Activated CD8-positive, alpha-beta memory T cell treated with anti-CD3 and anti-CD28 coated beads, Interleukin-2, amount 50 U/mL, for 1 hour (primary cell): ENCODE results near the gene GPR158.

Experiments
- DNase-seq: peaks from one replicate; pipeline ENCODE4 v3.0.0-alpha.2; 2020; ENCODE audit errors: extremely low read depth

GPR158 gene

DNA sequence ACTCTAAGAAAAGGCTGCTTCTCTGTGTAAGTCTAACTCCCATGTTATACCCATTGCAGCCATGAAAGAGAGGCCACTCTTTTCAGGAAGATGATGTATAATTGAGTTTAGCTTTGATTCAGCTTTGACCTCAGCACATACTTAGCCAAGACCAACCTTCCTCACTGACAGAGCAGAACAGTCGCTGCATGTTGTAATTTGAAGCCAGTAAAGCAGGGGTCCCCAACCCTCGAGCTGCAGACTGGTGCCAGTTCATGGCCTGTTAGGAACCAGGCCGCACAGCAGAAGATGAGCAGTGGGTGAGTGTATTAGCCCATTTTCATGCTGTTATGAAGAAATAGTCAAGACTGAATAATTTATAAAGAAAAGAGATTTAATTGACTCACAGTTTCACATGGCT, 223.9 kb downstream of the GPR158 start:
- no peak for DNase-seq

DNA sequence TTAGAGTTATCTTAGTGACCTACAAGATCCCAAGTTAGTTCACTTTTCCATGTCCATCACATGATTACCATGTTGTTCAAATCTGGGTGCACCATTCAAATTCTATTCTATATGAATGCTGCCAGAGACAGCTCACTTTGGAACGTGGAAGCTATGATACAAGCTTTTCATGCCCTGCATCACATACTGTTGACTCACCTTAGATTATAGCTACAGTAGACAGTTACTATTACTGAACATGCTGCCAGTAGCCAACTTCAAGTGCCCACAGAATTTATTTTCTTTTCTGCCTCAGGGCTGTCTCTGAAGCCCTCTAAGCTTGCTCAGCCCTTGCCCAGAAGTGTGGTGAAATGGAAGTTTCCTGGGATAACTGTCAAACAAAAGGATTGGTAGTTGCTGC, 231.1 kb downstream of the GPR158 start:
- DNase-seq = no peak

DNA sequence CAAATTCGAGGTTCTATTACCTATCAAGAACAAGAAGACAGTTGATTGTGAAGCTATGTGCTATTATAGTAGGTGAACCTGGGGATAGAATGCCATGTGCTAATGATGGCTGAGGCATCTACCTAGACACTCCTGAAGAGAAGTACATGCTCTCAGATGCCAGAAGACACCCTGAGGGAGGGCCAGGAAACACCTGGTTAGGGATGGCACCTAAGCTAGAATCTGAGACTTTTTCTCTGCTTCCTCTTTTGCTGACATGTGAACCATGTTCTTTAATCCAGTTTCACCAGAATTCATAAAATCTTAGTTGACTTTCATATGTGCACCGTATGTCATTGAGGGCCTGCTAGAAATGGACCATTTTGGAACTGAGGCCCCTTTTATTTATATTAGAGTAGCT, 242.8 kb downstream of the GPR158 start:
- no peak for DNase-seq

DNA sequence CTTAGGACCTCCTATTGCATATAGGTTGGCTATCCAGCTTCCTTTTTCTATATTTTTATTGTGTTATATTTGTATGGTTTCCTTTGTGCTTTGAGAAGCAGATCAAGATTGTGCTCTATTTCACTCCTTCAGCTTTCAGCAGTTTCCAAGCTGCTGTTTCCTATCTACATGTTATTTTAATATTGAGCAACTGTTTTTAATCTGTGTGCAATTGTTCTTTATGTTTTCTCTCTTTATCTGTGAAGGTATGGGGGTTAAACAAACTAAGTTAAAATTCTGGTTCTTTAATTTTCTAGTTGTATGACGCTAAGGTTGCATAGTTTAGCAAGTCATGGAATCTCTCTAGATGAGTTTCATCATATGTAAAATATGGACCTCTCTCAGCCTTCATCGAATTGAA, 251.0 kb downstream of the GPR158 start:
- no peak for DNase-seq

DNA sequence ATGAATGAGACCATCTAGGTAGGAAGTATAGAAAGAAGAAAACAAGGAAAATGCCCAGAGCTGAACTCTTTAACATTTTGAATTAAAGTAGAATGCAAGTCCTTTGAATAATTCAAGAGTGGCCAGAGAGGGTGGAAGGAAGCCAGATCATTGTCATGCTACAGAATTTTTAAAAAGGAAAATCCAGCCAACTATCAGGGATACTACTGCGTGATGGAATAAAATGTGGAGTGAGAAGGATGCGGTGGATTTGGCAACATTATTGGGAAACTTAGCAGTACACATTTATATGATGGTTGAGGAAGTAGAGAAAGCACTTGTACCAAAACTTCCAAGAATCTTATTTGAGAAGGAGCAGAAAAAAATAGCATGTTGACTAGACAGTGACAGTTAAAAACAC, 261.6 kb downstream of the GPR158 start:
- DNase-seq = no peak

DNA sequence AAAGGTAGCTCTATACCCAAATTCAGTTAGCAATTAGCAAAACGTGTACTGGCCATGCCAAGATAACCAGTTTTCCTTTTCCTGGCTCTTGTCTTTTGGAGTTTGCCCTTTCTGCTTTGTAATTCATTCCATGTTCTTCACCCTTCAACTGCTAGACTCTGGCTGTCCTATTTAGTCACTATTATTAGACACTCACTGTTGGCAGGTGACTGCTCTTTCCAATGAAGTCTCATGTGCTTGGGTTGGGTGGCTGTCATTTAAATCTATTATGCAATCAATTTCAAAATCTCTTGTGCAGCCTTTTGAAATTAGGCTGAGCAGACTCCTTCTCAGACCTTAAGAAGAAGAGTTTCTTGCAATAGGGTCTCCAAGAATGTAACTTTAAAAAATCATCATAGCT, 266.5 kb downstream of the GPR158 start:
- DNase-seq = no peak

DNA sequence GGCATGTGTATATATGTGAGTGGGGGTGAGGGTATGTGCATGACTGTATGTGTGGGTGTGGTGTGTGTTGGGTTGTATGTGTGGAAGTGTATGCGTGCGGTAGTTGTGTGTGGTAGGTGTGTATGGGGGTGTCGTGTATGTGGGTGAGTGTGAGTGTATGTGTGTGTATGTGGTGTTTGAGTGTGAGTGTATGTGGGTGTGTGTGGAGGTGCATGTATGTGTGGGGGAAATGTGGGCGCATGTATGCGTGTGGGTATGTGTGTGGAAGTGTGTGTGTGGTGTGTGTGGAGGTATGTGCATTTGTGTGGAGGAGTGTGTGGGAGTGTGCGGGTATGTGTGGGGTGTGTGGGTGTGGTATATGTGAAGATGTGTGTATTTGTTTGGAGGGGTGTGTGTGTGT, 269.5 kb downstream of the GPR158 start:
- no peak for DNase-seq

DNA sequence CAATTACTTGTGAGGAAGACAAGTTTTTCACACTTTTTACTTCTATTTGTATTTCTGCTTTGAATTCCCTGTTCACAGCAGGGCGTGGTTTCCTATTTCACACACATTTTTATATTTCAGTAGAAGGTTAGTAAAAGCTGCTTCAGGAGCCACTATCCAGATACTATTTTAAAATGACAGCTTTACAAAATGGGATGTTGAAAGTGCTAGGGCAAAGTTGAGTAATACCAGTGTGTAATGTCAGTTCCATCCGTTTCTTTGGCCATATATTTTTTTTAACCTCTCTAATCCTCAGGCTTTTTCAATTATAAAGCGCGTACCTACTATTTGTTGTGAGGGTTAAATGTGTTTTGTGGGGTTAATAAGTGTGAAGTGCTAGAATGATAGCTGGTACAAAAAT, 276.6 kb downstream of the GPR158 start:
- DNase-seq = no peak

DNA sequence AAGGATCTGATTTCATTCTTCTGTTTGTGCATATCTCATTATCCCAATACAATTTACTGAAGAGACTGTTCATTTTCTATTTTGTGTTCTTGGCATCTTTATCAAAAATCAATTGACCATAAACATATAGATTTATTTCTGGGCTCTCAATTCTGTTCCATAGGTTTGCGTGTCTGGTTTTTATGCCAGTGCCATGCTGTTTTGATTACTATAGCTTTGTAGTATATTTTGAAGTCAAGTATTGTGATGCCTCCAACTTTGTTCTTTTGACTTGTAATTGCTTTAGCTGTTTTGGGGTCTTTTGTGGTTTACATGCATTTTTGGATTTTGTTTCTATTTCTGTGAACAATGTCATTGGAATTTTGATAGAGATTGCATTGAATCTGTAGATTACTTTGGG, 278.8 kb downstream of the GPR158 start:
- no peak for DNase-seq

DNA sequence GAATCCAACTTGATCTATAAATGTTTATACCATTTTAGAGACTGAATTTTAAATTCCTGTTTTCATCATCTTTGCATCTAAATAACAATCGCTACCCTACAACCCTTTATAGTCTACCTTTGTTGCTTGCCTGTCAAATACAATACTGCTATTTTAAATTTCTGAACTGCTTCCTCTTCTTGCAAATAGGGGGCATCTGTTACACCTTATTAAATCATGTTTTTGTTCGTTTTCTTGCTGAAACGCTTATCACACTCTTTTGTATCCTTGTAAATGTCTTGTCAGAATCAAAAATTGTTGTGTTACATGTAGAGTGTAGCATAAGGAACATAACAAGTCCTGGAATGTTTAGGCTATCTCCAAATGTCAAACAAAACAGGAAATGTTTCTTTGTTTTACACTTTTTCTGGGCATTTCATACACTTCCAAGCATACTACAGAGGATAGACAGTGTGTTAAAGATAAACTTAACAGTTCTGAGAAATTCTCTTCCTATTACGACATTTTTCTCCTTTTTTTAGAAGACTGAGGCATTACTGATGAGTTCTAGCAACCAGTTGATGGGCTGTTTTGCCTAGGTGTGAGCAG, 281.3 kb downstream of the GPR158 start:
- DNase-seq = no peak

DNA sequence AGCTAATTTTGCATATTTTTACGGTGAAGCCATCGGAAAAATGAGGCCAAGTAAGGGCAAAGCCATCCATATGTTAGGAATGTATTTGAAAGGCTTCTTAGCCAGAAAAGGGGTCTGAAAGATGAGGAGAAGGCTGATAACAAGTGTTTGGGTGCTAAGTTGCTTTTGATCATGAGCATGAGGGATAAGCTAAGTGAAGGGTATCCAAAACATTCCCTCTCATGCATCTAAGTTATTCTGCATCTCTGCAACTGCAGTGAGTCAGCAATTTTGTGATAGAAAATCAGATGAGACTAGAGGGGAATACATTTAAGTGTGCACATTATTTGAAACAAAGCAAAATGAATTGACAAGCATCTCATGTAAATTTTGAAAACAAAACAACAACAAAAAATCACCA, 282.8 kb downstream of the GPR158 start:
- DNase-seq = no peak

DNA sequence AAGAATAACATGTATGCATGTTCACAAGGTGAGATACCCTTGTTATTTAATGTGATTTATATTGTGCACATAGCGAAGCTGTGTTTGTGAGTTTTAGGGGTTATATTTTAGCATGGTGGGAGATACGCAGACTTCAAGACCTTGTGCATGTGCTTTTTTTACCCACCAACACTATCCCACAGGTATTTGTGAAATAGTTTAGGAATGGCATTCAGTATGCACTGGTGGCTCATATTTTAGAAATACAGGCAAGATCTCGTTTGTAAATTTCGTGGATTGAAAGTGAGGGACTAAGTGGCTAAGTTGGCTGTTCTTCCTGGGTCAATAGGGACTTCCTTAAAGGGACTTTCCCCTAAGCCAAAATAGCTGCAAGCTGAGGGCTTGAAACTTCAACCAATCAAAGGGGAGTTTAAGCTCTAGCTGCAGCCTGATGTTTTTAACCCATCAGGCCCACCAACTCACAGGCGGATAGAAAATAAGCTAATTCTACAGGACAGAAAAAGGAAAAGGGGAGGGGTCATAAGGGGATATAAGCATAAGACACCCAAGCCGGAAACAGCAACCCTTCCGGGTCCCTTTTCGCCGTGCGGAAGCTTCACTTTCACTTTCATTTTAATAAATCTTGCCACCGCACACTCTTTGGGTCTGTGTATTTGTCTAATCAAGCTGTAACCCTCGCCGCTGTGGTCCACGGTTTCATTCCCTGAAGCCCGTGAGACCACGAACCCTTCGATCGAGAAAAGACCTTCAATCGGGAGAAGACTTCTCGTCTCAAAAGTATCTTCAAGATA, 291.0 kb downstream of the GPR158 start:
- no peak for DNase-seq

DNA sequence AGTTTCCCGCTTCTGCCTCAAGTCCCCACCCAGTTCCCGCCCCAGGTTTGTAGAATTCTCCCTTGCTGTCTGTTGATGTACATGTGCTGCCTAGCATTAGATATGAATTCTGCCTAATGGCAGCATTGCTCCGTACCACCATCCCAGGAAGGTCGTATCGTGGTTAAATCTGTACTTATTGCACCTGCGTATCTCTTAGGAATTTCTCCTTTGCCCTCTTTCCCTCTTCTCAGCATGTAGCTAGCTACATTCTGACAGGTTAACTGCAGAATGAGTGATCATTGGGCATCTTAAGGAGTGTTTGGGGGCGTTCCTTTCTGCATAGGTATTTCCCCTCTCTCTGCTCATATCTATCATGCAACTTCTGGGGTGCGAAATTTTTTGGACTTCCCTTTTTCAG, 293.1 kb downstream of the GPR158 start:
- no peak for DNase-seq

DNA sequence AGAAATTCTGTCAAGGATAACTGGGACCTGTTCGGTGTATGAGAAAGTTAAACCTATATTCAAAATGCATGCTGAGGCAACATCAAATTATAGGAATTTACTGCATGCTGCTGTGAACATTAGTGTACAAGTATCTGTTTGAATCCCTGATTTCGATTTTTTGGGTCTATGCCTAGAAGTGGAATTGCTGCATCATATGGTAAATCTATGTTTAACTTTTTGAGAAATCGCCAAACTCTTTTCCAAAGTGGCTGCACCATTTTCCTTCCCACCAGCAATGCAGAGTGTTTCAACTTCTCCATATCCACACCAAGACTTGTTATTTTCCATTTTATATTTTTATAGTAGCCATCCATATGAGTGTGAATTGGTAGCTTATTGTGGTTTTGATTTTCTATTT, 306.7 kb downstream of the GPR158 start:
- DNase-seq = no peak

DNA sequence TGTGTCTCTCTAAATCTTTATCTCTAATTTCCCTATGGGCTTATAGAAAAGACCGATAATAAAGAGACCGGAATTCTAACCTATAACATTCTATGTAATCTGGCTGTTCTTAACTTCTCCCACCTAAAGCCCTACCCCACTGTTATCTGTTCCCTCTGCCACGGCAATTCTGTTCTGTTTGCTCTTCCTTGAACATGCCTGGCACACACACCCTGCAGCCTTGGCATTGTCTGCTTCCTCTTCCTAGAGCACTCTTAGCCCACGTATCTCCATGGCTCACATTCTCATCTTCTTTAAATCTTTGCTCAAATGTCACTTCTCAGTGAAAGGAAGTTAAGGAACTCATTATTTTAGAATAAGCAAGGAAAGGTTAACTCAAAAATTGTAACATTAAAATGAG, 309.2 kb downstream of the GPR158 start:
- DNase-seq = no peak

DNA sequence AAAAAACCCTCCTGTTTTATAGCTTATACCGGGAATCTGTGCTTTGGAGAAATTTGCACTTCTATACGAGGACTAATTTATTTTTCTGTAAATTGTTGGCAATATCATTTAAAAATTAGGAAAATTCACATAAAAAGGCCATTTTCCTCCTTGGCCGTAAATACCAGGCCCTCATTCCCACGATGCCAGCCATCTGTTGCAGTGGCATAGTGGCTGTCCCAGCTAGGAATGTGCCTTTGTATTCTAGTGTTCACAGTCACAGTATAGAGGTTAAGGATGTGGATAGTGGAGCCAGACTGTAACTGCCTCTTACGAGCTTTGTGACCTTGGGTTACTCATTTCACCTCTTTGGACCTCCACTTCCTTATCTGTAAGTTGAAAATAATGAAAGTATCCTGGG, 312.5 kb downstream of the GPR158 start:
- no peak for DNase-seq

DNA sequence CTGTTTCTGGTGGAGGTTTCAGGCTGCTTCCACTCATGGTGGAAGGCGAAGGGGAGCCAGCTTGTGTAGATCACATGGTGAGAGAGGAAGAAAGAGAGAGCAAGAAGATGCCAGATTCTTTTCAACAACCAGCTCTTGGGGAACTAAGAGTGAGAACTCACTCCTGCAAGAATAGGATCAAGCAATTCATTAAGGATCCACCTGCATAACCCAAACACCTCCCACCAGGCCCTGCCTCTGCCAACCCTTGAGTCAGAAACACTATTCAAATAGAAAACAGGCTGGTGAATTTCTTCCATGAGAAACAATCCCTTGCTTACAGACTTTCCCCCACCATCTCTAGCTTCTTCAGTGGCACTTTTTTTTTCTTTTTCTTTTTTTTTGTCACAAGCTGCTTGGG, 317.2 kb downstream of the GPR158 start:
- DNase-seq = no peak

DNA sequence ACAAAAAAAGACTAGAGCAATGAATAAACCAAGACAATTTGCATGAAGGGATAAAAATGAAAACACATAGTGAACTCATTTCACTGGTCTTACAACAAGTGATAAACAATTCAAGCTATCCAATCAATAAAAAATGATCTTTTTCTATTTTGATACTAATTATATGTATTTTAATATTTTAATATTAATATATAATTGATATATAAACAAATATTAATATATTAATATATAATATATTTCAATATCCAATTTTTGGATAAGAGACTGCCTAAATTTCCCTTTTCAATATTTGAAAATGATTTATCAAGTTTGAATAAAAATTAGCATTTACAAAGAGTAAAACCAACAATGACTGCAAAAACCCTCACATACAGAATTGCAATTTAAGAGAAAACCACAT, 317.9 kb downstream of the GPR158 start:
- no peak for DNase-seq

DNA sequence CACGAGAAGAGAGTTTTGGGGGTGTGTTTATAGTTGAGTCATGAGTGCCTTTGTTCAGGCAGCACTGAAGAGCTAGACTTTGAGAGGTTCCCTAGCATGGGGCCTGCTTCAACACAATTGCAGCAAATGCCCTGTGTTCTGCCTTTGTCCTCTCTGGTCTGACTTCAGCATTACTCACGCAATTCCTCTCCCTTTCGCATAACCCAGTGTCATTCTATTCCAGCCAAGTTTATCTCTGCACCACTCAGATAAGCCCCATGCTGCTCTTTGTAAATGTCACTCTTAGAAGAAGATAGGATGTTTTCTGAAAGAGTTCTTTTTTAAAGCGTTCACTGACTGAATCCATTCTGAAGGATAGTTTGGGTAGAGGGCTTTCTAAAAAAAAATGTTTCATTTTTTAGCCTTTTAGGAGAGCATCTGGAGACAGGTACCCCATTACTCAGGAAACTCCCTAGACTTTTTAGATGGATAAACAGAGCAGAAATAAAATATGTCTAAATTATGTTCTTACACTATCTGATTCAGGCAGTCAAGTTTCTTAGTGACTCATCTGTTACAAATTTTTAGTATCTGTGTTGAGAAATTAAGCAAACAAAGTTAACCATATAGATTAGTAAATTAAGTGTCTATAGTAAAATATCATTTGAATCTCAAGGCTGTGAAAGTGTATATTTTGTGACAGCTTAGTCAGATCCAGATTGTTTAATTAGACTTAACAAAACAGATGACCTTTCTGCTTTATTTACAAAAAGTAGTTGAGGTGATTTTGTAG, 318.5 kb downstream of the GPR158 start:
- DNase-seq = no peak

DNA sequence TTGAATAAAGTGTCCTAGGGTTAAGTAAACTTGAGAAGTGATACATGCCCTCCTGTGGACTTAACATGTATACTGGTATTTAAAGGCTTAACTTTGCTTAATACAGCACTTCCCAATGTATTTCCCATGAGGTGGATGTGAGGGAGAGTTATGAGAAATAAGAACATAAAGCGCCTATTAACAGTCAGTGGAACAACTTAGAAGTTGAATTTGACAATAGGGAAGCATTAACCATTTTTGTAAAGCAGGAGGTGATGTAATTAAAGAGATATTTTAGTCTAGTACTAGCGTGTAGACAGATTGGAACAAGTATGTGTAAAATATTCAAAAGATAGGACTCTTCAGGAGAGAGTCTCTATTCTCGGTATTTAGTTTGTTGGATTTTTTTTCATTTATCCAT, 322.4 kb downstream of the GPR158 start:
- no peak for DNase-seq

DNA sequence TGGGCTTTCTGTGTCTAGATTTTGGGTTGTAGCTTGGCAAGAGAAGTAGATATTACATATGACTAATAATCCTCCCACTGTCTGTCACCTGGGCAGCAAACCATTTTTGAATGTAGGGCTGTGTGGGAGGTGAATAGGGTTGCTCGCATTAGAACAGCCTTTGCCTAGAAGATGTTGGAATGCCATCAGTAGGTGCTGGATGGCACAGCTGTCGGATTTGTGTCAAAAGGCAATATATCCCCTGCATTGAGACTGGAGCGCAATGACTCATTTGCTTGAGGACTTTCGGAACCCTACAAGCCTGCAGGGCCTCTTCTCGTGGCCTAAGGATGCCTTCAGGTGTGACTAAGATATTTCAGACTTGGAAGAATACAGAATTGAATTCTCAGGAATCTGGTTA, 323.8 kb downstream of the GPR158 start:
- no peak for DNase-seq

DNA sequence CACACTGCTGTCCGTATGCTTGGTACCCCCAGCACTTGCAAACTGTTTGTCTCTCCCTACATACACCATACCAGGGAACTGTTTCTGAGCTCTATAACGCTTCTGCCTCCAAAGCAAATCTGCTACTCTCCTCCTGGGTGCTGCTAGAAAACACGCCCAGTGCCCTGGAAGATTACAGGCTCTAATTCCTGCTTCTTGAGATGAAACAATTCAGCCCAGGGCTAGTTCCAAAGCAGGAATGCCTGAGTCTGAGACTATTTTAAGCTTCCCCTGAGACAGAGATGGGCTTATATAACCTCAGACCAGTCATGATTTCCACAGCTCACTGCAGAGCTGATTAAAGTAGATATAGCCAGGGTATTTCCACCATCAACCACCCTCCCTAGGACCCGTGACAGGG, 327.1 kb downstream of the GPR158 start:
- DNase-seq = no peak

DNA sequence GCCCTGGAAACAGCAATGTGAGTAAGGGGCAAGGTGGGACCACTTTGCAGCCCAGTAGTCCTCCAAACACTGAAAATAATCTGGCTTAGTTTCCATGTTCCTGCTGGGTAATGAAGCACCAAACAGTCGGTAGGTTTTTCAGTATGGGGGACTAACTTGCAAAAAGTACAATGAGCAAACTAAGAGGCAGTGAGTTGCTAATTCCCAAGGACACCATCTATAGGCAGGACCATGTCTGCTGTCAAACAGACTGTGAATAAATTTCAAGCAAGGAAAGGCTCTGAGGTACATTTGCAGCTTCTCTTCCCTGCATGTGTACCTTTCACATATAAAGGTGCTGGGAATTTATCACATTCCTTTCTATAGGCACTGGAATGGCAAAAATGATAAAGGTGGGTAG, 327.7 kb downstream of the GPR158 start:
- no peak for DNase-seq
